H1 (cell line): ENCODE data around the gene IKZF3. TPM values are rescaled to one million over a fixed set of nuclear protein-coding genes. Genes with fewer than 3 reads are reported as not detected.

Experiments
- CTCF ChIA-PET: fragments of 300-600 bp; sonication (Branson Sonifier 250); formaldehyde crosslinking; loops from one replicate; lab custom pipeline; 2021; ENCODE audit not compliant: partially characterized antibody; lab: Charles Lee
- POLR2A ChIA-PET: fragments of 300-600 bp; sonication (Branson Sonifier 250); formaldehyde crosslinking; loops from one replicate; lab custom pipeline; 2021; ENCODE audit warnings: inconsistent platforms; ENCODE audit not compliant: partially characterized antibody; lab: Charles Lee
- DNase-seq, 2 experiments: peaks; one replicate each; pipeline versions ENCODE4 v3.0.0 to v3.0.0-alpha.2; 2010 to 2022; ENCODE audit warnings: low spot score in 2 of 2, low read depth in 1 of 2, mixed read lengths in 1 of 2
- FAIRE-seq: peaks from 2 replicates; lab custom pipeline; 2011; peaks lifted over from hg19 to GRCh38; lab: Jason Lieb, UNC
- H2AFZ ChIP-seq: 2 replicates; pipeline ENCODE4 v1.8.1; 2012; ENCODE audit warnings: low read length, inconsistent platforms
- H2AK5ac ChIP-seq: 2 replicates; pipeline ENCODE4 v1.6.1; 2013; ENCODE audit warnings: low read depth, low read length
- H2BK120ac ChIP-seq: replicated peaks from 2 replicates; pipeline ENCODE3; 2013; ENCODE audit warnings: low read depth, low read length, inconsistent platforms
- H2BK12ac ChIP-seq: 2 replicates; pipeline ENCODE4 v1.6.1; 2013; ENCODE audit warnings: low read depth, low read length
- H2BK15ac ChIP-seq: 2 replicates; pipeline ENCODE4 v1.6.1; 2013; ENCODE audit warnings: low read length
- H2BK20ac ChIP-seq: 2 replicates; pipeline ENCODE4 v1.6.1; 2013; ENCODE audit warnings: low read length
- H2BK5ac ChIP-seq: 2 replicates; pipeline ENCODE4 v1.6.1; 2013; ENCODE audit warnings: low read depth, low read length
- H3K14ac ChIP-seq: 2 replicates; pipeline ENCODE4 v1.6.1; 2013; ENCODE audit warnings: inconsistent platforms; ENCODE audit not compliant: insufficient read length
- H3K18ac ChIP-seq: 2 replicates; pipeline ENCODE4 v1.6.1; 2013; ENCODE audit warnings: low read length; ENCODE audit errors: extremely low read depth
- H3K23ac ChIP-seq: 2 replicates; pipeline ENCODE4 v1.6.1; 2013; ENCODE audit warnings: inconsistent platforms; ENCODE audit not compliant: insufficient read length
- H3K23me2 ChIP-seq: 2 replicates; pipeline ENCODE4 v1.6.1; 2013; ENCODE audit warnings: low read depth, low read length
- H3K27ac ChIP-seq: 2 replicates; pipeline ENCODE4 v1.6.1; 2011; ENCODE audit warnings: low read depth, low read length, inconsistent platforms
- H3K27me3 ChIP-seq, 4 experiments: replicated peaks in 1 of 4; 1 replicate in 1 of 4; 2 replicates in 3 of 4; pipeline versions ENCODE4 v1.6.1 to v1.8.1; 2011 to 2013; ENCODE audit warnings: low read length in 3 of 4, mild to moderate bottlenecking in 3 of 4, inconsistent platforms in 2 of 4, mixed read lengths in 2 of 4, moderate library complexity in 1 of 4; ENCODE audit not compliant: control insufficient read depth in 3 of 4, insufficient read depth in 3 of 4; ENCODE audit errors: extremely low read depth in 1 of 4
- H3K36me3 ChIP-seq, 4 experiments: 2 replicates each; pipeline versions ENCODE4 v1.6.1 to v1.8.1; 2011 to 2013; ENCODE audit warnings: mild to moderate bottlenecking in 4 of 4, low read length in 3 of 4, moderate library complexity in 2 of 4, control low read depth in 1 of 4, inconsistent platforms in 1 of 4; ENCODE audit not compliant: insufficient read depth in 4 of 4, control insufficient read depth in 2 of 4
- H3K4ac ChIP-seq: replicated peaks from 2 replicates; pipeline ENCODE3; 2013; ENCODE audit warnings: low read length, low read depth, mixed read lengths, inconsistent platforms; ENCODE audit not compliant: insufficient read length
- H3K4me1 ChIP-seq, 4 experiments: replicated peaks in 1 of 4; 1 replicate in 1 of 4; 2 replicates in 3 of 4; pipeline versions ENCODE4 v1.6.1 to v1.8.1; 2011 to 2013; ENCODE audit warnings: low read length in 3 of 4, inconsistent platforms in 2 of 4, mixed read lengths in 1 of 4; ENCODE audit not compliant: insufficient read depth in 4 of 4, control insufficient read depth in 3 of 4
- H3K4me2 ChIP-seq, 2 experiments: 2 replicates each; pipeline versions ENCODE4 v1.6.1 to v1.8.1; 2011 to 2013; ENCODE audit warnings: low read depth in 2 of 2, low read length in 2 of 2, control low read depth in 1 of 2, inconsistent platforms in 1 of 2, mild to moderate bottlenecking in 1 of 2; ENCODE audit not compliant: insufficient read depth in 1 of 2
- H3K4me3 ChIP-seq, 4 experiments: fragments of 200-600, 300-600 bp in 1 of 4; sonication (generic), shearing (Covaris generic), sonication (Bioruptor Twin) in 1 of 4; 2 replicates each; pipeline versions ENCODE4 v1.5.1 to v1.8.1; 2011 to 2016; ENCODE audit warnings: low read length in 4 of 4, low read depth in 3 of 4, control low read depth in 2 of 4, inconsistent platforms in 2 of 4, mild to moderate bottlenecking in 2 of 4, mixed read lengths in 1 of 4, moderate library complexity in 1 of 4; ENCODE audit not compliant: insufficient read depth in 2 of 4; ENCODE audit errors: extremely low read depth in 1 of 4
- H3K56ac ChIP-seq: replicated peaks from 2 replicates; pipeline ENCODE3; 2013; ENCODE audit warnings: low read depth, mild to moderate bottlenecking, mixed read lengths, low read length, inconsistent platforms; ENCODE audit not compliant: insufficient read length
- H3K79me1 ChIP-seq: 2 replicates; pipeline ENCODE4 v1.6.1; 2013; ENCODE audit warnings: low read depth, low read length, control low read depth
- H3K79me2 ChIP-seq, 2 experiments: 2 replicates each; pipeline versions ENCODE4 v1.6.1 to v1.8.1; 2012 to 2013; ENCODE audit warnings: low read length in 2 of 2, mild to moderate bottlenecking in 2 of 2, inconsistent platforms in 1 of 2; ENCODE audit not compliant: insufficient read depth in 2 of 2, control insufficient read depth in 1 of 2
- H3K9ac ChIP-seq, 4 experiments: replicated peaks in 1 of 4; 1 replicate in 1 of 4; 2 replicates in 3 of 4; pipeline versions ENCODE4 v1.6.1 to v1.8.1; 2011 to 2013; ENCODE audit warnings: low read depth in 3 of 4, low read length in 3 of 4, control low read depth in 2 of 4, mild to moderate bottlenecking in 2 of 4, moderate library complexity in 2 of 4, inconsistent platforms in 1 of 4; ENCODE audit errors: extremely low read depth in 1 of 4
- H3K9me3 ChIP-seq, 2 experiments: 2 replicates each; pipeline versions ENCODE4 v1.6.1 to v1.8.1; 2012 to 2013; ENCODE audit warnings: mild to moderate bottlenecking in 2 of 2, moderate library complexity in 2 of 2, control low read depth in 1 of 2, inconsistent platforms in 1 of 2, low read depth in 1 of 2, low read length in 1 of 2, mixed read lengths in 1 of 2; ENCODE audit not compliant: insufficient read depth in 2 of 2
- H4K20me1 ChIP-seq, 2 experiments: replicated peaks in 1 of 2; 2 replicates each; pipeline versions ENCODE3 to v1.8.1; 2011 to 2013; ENCODE audit warnings: inconsistent platforms in 2 of 2, low read length in 2 of 2, mild to moderate bottlenecking in 1 of 2; ENCODE audit not compliant: insufficient read depth in 2 of 2, control insufficient read depth in 1 of 2
- H4K5ac ChIP-seq: 2 replicates; pipeline ENCODE4 v1.6.1; 2013; ENCODE audit warnings: low read length, low read depth, mixed read lengths, inconsistent platforms; ENCODE audit not compliant: insufficient read length
- H4K8ac ChIP-seq: 2 replicates; pipeline ENCODE4 v1.8.0; 2013; ENCODE audit warnings: mild to moderate bottlenecking, moderate library complexity, low read length, inconsistent platforms; ENCODE audit not compliant: insufficient read depth; ENCODE audit errors: extremely low read depth
- H4K91ac ChIP-seq: replicated peaks from 2 replicates; pipeline ENCODE3; 2013; ENCODE audit warnings: low read length, mixed read lengths, inconsistent platforms; ENCODE audit not compliant: insufficient read length
- CBX8 ChIP-seq: fragments of 300-800, 300-1000 bp; sonication (generic); IDR thresholded peaks from 2 replicates; pipeline ENCODE4 v1.7.1; 2016; ENCODE audit warnings: low read depth, low read length, borderline replicate concordance
- CHD1 ChIP-seq: IDR thresholded peaks from 2 replicates; pipeline ENCODE4 v1.6.1; 2012; ENCODE audit warnings: low read depth, low read length, improper control_type of control experiment
- TAF1 ChIP-seq: IDR thresholded peaks from 2 replicates; pipeline ENCODE4 v1.6.1; 2011; ENCODE audit warnings: mild to moderate bottlenecking, low read depth, low read length
- TBP ChIP-seq: IDR thresholded peaks from 2 replicates; pipeline ENCODE4 v1.6.1; 2011; ENCODE audit warnings: low read depth, low read length, improper control_type of control experiment
- YY1 ChIP-seq: IDR thresholded peaks from 2 replicates; pipeline ENCODE4 v1.6.1; 2011; ENCODE audit warnings: low read depth, mild to moderate bottlenecking, low read length
- ZNF274 ChIP-seq: IDR thresholded peaks from 2 replicates; pipeline ENCODE4 v1.7.0; 2012; ENCODE audit warnings: low read length, borderline replicate concordance; ENCODE audit errors: extremely low read depth
- WGBS, 2 experiments: shearing (Covaris generic) in 1 of 2; methylation state at CpG; one replicate each; pipeline versions ENCODE4 v1.1.6 to v1.1.7; 2013 to 2015; ENCODE audit warnings: low lambda C conversion rate in 2 of 2, mixed read lengths in 2 of 2, inconsistent platforms in 1 of 2, low coverage in 1 of 2, missing lambda C conversion rate in 1 of 2; ENCODE audit not compliant: insufficient replicate concordance in 2 of 2, insufficient coverage in 1 of 2, insufficient read length in 1 of 2; ENCODE audit errors: extremely low coverage in 1 of 2, missing lambda C conversion rate in 1 of 2; 5-methylcytosine and 5-hydroxymethylcytosine counted together
- polyA plus RNA-seq, 7 experiments: library from polyadenylated mRNA; depleted of rRNA in 3 of 7; stranded (reverse) in 5 of 7; unstranded in 2 of 7; fragments of >200 nt in 5 of 7; fragments of 200-250 nt in 2 of 7; gene quantifications; 1 replicate in 5 of 7; 2 replicates in 1 of 7; 4 replicates in 1 of 7; pipeline versions ENCODE4 v1.2.1 to v1.2.3, GENCODE V29; 2011 to 2013; ENCODE audit warnings: missing spikeins in 2 of 7, mixed read lengths in 2 of 7
- total RNA-seq: library from RNA; stranded (reverse); fragmentation: NEBNext Ultra II Directional; extraction: Animal tissue kit (Norgen Biotek cat#: 25700); gene quantifications from 2 replicates; pipeline ENCODE4 v1.2.1, GENCODE V29; 2021

The IKZF3 gene
- total and polyA plus RNA-seq, 2 of the 8 experiments (the other 6 are each of a cell fraction or from before 2014, with no cell fraction given) = 0.23 to 0.56 TPM

DNA sequence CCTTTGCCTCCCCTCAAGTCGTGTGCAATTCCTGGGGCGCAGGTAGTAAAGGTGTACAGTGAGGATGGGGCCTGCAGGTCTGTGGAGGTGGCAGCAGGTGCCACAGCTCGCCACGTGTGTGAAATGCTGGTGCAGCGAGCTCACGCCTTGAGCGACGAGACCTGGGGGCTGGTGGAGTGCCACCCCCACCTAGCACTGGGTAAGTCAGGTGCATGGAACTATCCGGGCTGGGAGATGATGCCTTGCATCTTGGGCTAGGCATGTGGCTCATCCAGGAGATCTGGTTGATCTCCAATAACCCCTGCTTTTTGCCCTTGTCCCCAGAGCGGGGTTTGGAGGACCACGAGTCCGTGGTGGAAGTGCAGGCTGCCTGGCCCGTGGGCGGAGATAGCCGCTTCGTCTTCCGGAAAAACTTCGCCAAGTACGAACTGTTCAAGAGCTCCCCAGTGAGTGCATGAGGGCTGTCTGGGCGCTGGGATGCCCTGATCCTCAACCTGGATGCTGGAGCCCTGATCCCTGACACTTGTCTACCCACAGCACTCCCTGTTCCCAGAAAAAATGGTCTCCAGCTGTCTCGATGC, 121.2 kb downstream of the IKZF3 start:
- Histone ChIP-seq H2BK12ac (no peak overlapping the region), H3K14ac (no peak overlapping the region), H4K8ac (no peak overlapping the region), H4K91ac (peak overlapping the region; percentile 13), H3K4me1 (peaks cover 5 to 22% (median 19%) of the 10 kb centered on the region in 4 experiments), H3K27ac (no peak overlapping the region), H3K56ac (peak overlapping the region; percentile 2), H3K4me3 (no peak overlapping the region), H2BK120ac (no peak overlapping the region), H2BK20ac (no peak overlapping the region), H3K4ac (no peak overlapping the region), H3K23ac (no peak overlapping the region), H3K9ac (no peak overlapping the region), H3K79me2 (peaks cover 0 to 16% of the 10 kb centered on the region in 2 experiments; a peak in 2 of 4 replicates), H3K27me3 (no peaks in the 10 kb centered on the region), H2AK5ac (no peak overlapping the region), H2BK5ac (0 out of 2 replicates have a peak overlapping the region, but pooled peaks have one; percentile 24), H2BK15ac (no peak overlapping the region), H4K20me1 (no peaks in the 10 kb centered on the region), H3K9me3 (no peaks in the 10 kb centered on the region), H3K36me3 (peaks cover 4 to 40% (median 31%) of the 10 kb centered on the region in 4 experiments; a peak in 6 of 8 replicates), H2AFZ (no peak overlapping the region), H3K79me1 (peaks cover 9% of the 10 kb centered on the region), H3K18ac (peak overlapping the region; percentile 16; the same call in 1 of the 2 replicates), H4K5ac (no peak overlapping the region), H3K23me2 (peaks cover 21% of the 10 kb centered on the region), H3K4me2 (no peak overlapping the region)
- WGBS, 2 experiments = 96% methylated on average over 21 of the region's 21 CpGs; no CpG with 5 or more reads in 1 of the 2 experiments
- no peak for DNase-seq
- no peak for FAIRE-seq
- CTCF ChIA-PET = interaction anchor here (0.7 to 2.0 kb wide), 7 partner anchors 8 to 121 kb away, joined by 3 to 6 read pairs (median 3); no protein-coding TSS in a partner anchor
- POLR2A ChIA-PET = interaction anchor here (0.8 to 1.3 kb wide), 2 partner anchors 8 to 13 kb away, joined by 3 to 4 read pairs; no protein-coding TSS in a partner anchor
- TF ChIP-seq YY1 = no peak
- no peak for TF ChIP-seq CBX8
- TF ChIP-seq CHD1 = no peak
- TF ChIP-seq TBP = no peak
- TF ChIP-seq ZNF274 = no peak
- no peak for TF ChIP-seq TAF1
